Ascending aorta (tissue), 2 donors: ENCODE measurements around the gene NBEA. TPM values are rescaled to one million over a fixed set of nuclear protein-coding genes. Genes with fewer than 3 reads are reported as not detected.
"Not testable (repeated sequence)": the region's sequence is repeated elsewhere in the genome, so short reads cannot be mapped to it uniquely, and the experiment has no call there.

Experiments
- DNase-seq, 2 donors: peaks; one replicate each; pipeline ENCODE4 v3.0.0-alpha.2; 2019; ENCODE audit warnings: low spot score in 2 of 2
- H3K27ac ChIP-seq, 2 donors: fragments of 200-600 bp; sonication (generic); one replicate each; pipeline ENCODE4 v1.5.1; 2016 to 2017; ENCODE audit warnings: mild to moderate bottlenecking in 1 of 2
- H3K27me3 ChIP-seq: fragments of 200-600 bp; sonication (generic); one replicate; pipeline ENCODE4 v1.5.1; 2017
- H3K36me3 ChIP-seq, 2 donors: fragments of 200-600 bp; sonication (generic); one replicate each; pipeline ENCODE4 v1.5.1; 2016
- H3K4me1 ChIP-seq, 2 donors: fragments of 200-600 bp; sonication (generic); one replicate each; pipeline ENCODE4 v1.5.1; 2016 to 2017; ENCODE audit warnings: mild to moderate bottlenecking in 1 of 2
- H3K4me3 ChIP-seq, 2 donors: fragments of 200-600 bp; sonication (generic); one replicate each; pipeline ENCODE4 v1.5.1; 2016 to 2017; ENCODE audit warnings: mild to moderate bottlenecking in 1 of 2
- H3K9me3 ChIP-seq, 2 donors: fragments of 200-600 bp; sonication (generic); one replicate each; pipeline ENCODE4 v1.5.1; 2016
- CTCF ChIP-seq, 3 experiments: fragments of 200-600 bp in 2 of 3; fragments of 450-650 bp in 1 of 3; sonication (generic) in 2 of 3; IDR thresholded peaks; one replicate each; pipeline ENCODE4 v1.5.1; 2016 to 2019; ENCODE audit warnings: antibody characterized with exemption in 3 of 3, mild to moderate bottlenecking in 1 of 3, moderate library complexity in 1 of 3
- intact Hi-C: fragments of 100-400 bp; cut with DNase I; formaldehyde crosslinking; loops from one replicate; pipeline ENCODE4 v1.15.1; 2023
- total RNA-seq: library from RNA; depleted of rRNA; stranded (reverse); fragments of >200 nt; gene quantifications from one replicate; pipeline ENCODE4 v1.1.0, GENCODE V29; 2016

Gene NBEA
- total RNA-seq, 1 donor from 2014 or later: 1.6 TPM

DNA sequence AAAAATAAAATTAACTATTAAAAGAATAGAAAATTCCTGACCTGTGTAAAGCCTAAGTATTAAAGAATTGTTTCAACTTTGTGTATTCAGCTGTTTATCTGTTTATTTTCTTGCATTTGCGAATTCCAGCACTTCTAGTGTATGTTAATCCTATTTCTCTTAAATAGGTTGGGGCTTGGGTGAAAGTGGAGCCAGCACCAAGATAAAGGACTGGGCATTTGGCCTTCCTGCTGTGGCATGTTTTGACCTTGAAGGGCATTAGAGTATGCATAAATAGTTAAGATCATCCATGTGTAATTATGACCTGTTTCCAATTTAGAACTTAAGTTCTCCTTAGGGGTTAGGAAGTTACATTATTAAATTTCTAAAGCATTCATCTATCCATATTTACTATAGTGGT, 151.3 kb downstream of the NBEA start:
- Histone ChIP-seq H3K27me3 (no peaks in the 10 kb centered on the region), H3K4me3 (no peak overlapping the region), H3K4me1 (no peaks in the 10 kb centered on the region), H3K9me3 (no peaks in the 10 kb centered on the region), H3K27ac (no peak overlapping the region), H3K36me3 (no peaks in the 10 kb centered on the region)
- DNase-seq: no peak
- intact Hi-C loops: no loop called here
- no peak for TF ChIP-seq CTCF (IDR thresholded peaks at IDR 0.05)

DNA sequence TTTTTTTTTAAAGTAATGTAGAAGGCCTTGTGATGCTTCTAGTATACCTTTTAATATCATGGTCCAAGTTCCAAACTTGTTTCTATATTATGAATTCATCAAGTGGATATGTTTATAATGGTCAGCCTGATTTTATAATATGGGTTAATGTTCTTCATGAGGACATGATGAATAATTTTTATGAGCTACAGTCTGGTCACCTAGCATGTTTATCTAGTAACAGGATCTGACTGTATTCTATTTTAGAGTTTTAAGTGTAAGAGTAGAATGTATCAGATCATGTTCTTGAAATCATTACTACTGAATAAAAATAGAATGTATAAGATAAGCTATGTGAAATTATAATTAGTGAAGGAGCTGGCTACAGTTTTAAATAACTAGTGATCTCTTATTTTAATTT, 164.7 kb downstream of the NBEA start:
- H3K9me3 ChIP-seq, intact Hi-C loops, H3K4me3 ChIP-seq, H3K27me3 ChIP-seq, H3K27ac ChIP-seq, H3K4me1 ChIP-seq, DNase-seq, H3K36me3 ChIP-seq: not testable (repeated sequence)

GRCh38 chr13:35107535-35107934, 165.5 kb downstream of the NBEA start:
- intact Hi-C loops: no loop called here
- DNase-seq: no peak
- no peaks in the 10 kb centered on the region for H3K4me1 ChIP-seq

GRCh38 chr13:35113612-35114011, 171.5 kb downstream of the NBEA start:
- intact Hi-C loops, H3K27me3 ChIP-seq: not testable (repeated sequence)

More at GRCh38 chr13:35107535-35107934, 165.5 kb downstream of the NBEA start:
- no peaks in the 10 kb centered on the region for H3K36me3 ChIP-seq
- H3K4me3 ChIP-seq: no peak overlapping the region
- H3K27me3 ChIP-seq: no peaks in the 10 kb centered on the region
- TF ChIP-seq CTCF (IDR thresholded peaks at IDR 0.05): no peak
- H3K27ac ChIP-seq: no peak overlapping the region
- H3K9me3 ChIP-seq: no peaks in the 10 kb centered on the region

GRCh38 chr13:35127466-35127865, 185.4 kb downstream of the NBEA start:
- Histone ChIP-seq H3K9me3 (no peaks in the 10 kb centered on the region), H3K4me3 (no peak overlapping the region)

More at GRCh38 chr13:35113612-35114011, 171.5 kb downstream of the NBEA start:
- not testable (repeated sequence) for H3K36me3 ChIP-seq, DNase-seq, H3K4me3 ChIP-seq, H3K27ac ChIP-seq, H3K4me1 ChIP-seq, H3K9me3 ChIP-seq

DNA sequence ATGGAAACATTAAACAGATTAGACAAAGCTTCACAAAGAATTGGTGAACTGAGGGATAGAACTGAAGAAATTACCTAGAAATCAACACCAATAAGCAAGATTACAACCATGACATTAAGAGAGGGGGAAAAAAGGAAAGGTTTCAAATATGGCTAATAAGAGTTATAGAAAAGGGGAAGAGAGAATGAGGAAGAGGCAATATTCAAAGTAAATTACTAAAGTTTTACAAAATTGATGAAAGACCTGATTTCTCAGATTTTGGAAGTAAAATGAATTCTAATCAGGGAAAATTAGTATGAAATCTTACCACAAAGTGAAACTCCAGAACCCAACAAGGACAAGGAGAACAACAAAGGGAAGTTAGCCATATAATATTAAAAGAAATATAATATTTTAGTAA, 187.4 kb downstream of the NBEA start:
- H3K27me3 ChIP-seq: no peaks in the 10 kb centered on the region
- no peaks in the 10 kb centered on the region for H3K4me1 ChIP-seq
- no peak for DNase-seq
- intact Hi-C loops: no loop called here
- no peak for TF ChIP-seq CTCF (IDR thresholded peaks at IDR 0.05)
- no peak overlapping the region for H3K4me3 ChIP-seq
- H3K36me3 ChIP-seq: no peaks in the 10 kb centered on the region
- H3K9me3 ChIP-seq: no peaks in the 10 kb centered on the region
- no peak overlapping the region for H3K27ac ChIP-seq

More at GRCh38 chr13:35127466-35127865, 185.4 kb downstream of the NBEA start:
- H3K27ac ChIP-seq: no peak overlapping the region
- H3K27me3 ChIP-seq: no peaks in the 10 kb centered on the region
- intact Hi-C loops: no loop called here
- TF ChIP-seq CTCF (IDR thresholded peaks at IDR 0.05): no peak
- no peak for DNase-seq
- H3K4me1 ChIP-seq: no peaks in the 10 kb centered on the region
- H3K36me3 ChIP-seq: no peaks in the 10 kb centered on the region

DNA sequence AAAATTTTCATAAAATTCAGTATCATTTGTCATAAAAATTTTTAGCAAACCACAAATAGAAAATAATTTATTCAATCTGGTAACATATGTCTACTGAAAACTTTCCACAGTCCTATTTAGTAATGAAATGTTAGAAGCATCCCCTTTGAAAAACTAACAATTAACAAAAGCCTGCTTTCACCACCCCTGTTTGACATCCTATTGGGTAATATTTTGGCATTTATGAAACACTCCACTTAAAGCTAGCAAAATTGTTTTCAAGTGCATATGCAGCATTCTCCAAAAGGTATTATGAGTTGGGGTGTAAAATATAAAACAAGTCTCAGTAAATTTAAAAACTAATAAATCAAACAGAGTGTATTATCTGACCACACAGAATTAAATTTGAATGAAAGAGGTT, 189.4 kb downstream of the NBEA start:
- intact Hi-C loops: no loop called here
- no peak for TF ChIP-seq CTCF (IDR thresholded peaks at IDR 0.05)
- no peak for DNase-seq
- no peaks in the 10 kb centered on the region for H3K27me3 ChIP-seq
- no peaks in the 10 kb centered on the region for H3K9me3 ChIP-seq
- H3K27ac ChIP-seq: no peak overlapping the region
- H3K36me3 ChIP-seq: no peaks in the 10 kb centered on the region
- no peak overlapping the region for H3K4me3 ChIP-seq
- H3K4me1 ChIP-seq: no peaks in the 10 kb centered on the region
